SK-N-SH (cell line): ENCODE measurements around the gene RAMP1. TPM values are rescaled to one million over a fixed set of nuclear protein-coding genes. Genes with fewer than 3 reads are reported as not detected.

Experiments used
- CTCF ChIA-PET: fragments of 300-600, 350-600 bp; formaldehyde crosslinking; extraction: SDS; loops from one replicate; lab custom pipeline; 2021; lab: Yijun Ruan, JAX
- POLR2A ChIA-PET: fragments of 350-600 bp; sonication (Branson Sonifier 250); formaldehyde crosslinking; extraction: SDS; loops from one replicate; lab custom pipeline; 2020; ENCODE audit warnings: antibody characterized with exemption, inconsistent platforms; lab: Yijun Ruan, JAX
- DNase-seq: peaks from one replicate; pipeline ENCODE4 v3.0.0; 2012
- H2AFZ ChIP-seq: fragments of 200-600 bp; sonication (generic); 2 replicates; pipeline ENCODE4 v1.8.1; 2016; ENCODE audit warnings: antibody characterized with exemption, mild to moderate bottlenecking, low read depth
- H3F3A ChIP-seq: fragments of 200-600 bp; sonication (generic); replicated peaks from 2 replicates; pipeline ENCODE3; 2016; ENCODE audit warnings: antibody characterized with exemption, mild to moderate bottlenecking; ENCODE audit not compliant: insufficient read depth
- H3K27ac ChIP-seq, 2 experiments: fragments of 200-500 bp in 1 of 2; fragments of 200-600 bp in 1 of 2; sonication (Bioruptor generic) in 1 of 2; sonication (generic), shearing (Covaris generic) in 1 of 2; 2 replicates each; pipeline versions ENCODE4 v1.5.1 to v1.6.1; 2014 to 2016; ENCODE audit warnings: low read depth in 2 of 2, inconsistent platforms in 1 of 2, low read length in 1 of 2, mild to moderate bottlenecking in 1 of 2, mixed read lengths in 1 of 2
- H3K27me3 ChIP-seq: fragments of 200-600 bp; sonication (generic), shearing (Covaris generic); 2 replicates; pipeline ENCODE4 v1.6.1; 2016; ENCODE audit warnings: mixed run types; ENCODE audit not compliant: insufficient read depth
- H3K36me3 ChIP-seq, 2 experiments: fragments of 200-500 bp in 1 of 2; fragments of 200-600 bp in 1 of 2; sonication (Bioruptor generic) in 1 of 2; sonication (generic) in 1 of 2; replicated peaks in 1 of 2; 2 replicates each; pipeline versions ENCODE3 to v1.5.1; 2014 to 2016; ENCODE audit warnings: low read length in 1 of 2, mild to moderate bottlenecking in 1 of 2; ENCODE audit not compliant: insufficient read depth in 2 of 2, control insufficient read depth in 1 of 2
- H3K4me1 ChIP-seq, 2 experiments: fragments of 200-500 bp in 1 of 2; fragments of 200-600 bp in 1 of 2; sonication (Bioruptor generic) in 1 of 2; sonication (generic), shearing (Covaris generic) in 1 of 2; 2 replicates each; pipeline versions ENCODE4 v1.5.1 to v1.6.1; 2014 to 2016; ENCODE audit warnings: low read depth in 1 of 2, low read length in 1 of 2, mixed run types in 1 of 2; ENCODE audit not compliant: insufficient read depth in 2 of 2, control insufficient read depth in 1 of 2
- H3K4me2 ChIP-seq: fragments of 200-600 bp; sonication (generic), shearing (Covaris generic); 2 replicates; pipeline ENCODE4 v1.6.1; 2017; ENCODE audit warnings: mixed run types
- H3K4me3 ChIP-seq, 2 experiments: fragments of 200-500 bp in 1 of 2; fragments of 200-600 bp in 1 of 2; sonication (Bioruptor generic) in 1 of 2; sonication (generic), shearing (Covaris generic) in 1 of 2; 2 replicates each; pipeline versions ENCODE4 v1.5.1 to v1.8.1; 2014 to 2016; ENCODE audit warnings: low read depth in 2 of 2, inconsistent platforms in 1 of 2, low read length in 1 of 2, mild to moderate bottlenecking in 1 of 2, mixed read lengths in 1 of 2, moderate library complexity in 1 of 2
- H3K79me2 ChIP-seq: fragments of 200-600 bp; sonication (generic); 2 replicates; pipeline ENCODE4 v1.8.1; 2017; ENCODE audit warnings: mild to moderate bottlenecking; ENCODE audit not compliant: insufficient read depth
- H3K9ac ChIP-seq: fragments of 200-600 bp; sonication (generic); 2 replicates; pipeline ENCODE4 v1.6.1; 2017; ENCODE audit warnings: mixed run types
- H3K9me2 ChIP-seq: fragments of 200-600 bp; sonication (generic); 2 replicates; pipeline ENCODE4 v1.6.1; 2017; ENCODE audit warnings: mixed run types
- H3K9me3 ChIP-seq: fragments of 200-600 bp; sonication (generic); 2 replicates; pipeline ENCODE4 v1.6.1; 2017; ENCODE audit warnings: mixed run types, mild to moderate bottlenecking, moderate library complexity
- H4K20me1 ChIP-seq: fragments of 200-600 bp; sonication (generic); 2 replicates; pipeline ENCODE4 v1.6.1; 2017; ENCODE audit warnings: mild to moderate bottlenecking, mixed run types; ENCODE audit not compliant: insufficient read depth
- ELF1 ChIP-seq: IDR thresholded peaks from 2 replicates; pipeline ENCODE4 v1.4.0; 2012
- EP300 ChIP-seq, 2 experiments: IDR thresholded peaks; 2 replicates each; pipeline versions ENCODE4 v1.4.0 to v1.6.1; 2012; ENCODE audit warnings: borderline replicate concordance in 1 of 2, low read depth in 1 of 2, low read length in 1 of 2
- EZH2phosphoT487 ChIP-seq: fragments of 200-600 bp; sonication (generic); IDR thresholded peaks from 2 replicates; pipeline ENCODE4 v1.6.1; 2017; ENCODE audit warnings: low read depth, mixed run types, mild to moderate bottlenecking, antibody characterized with exemption, moderate library complexity, borderline replicate concordance
- FOSL2 ChIP-seq: IDR thresholded peaks from 2 replicates; pipeline ENCODE4 v1.4.0; 2012; ENCODE audit warnings: low read depth, mild to moderate bottlenecking, moderate library complexity, borderline replicate concordance
- FOXJ3 ChIP-seq: sonication (generic); formaldehyde crosslinking; IDR thresholded peaks from 2 replicates; pipeline ENCODE4 v1.5.1; 2020; ENCODE audit warnings: mild to moderate bottlenecking, missing genetic modification reagents
- GATA2 ChIP-seq: sonication (generic); formaldehyde crosslinking; IDR thresholded peaks from 2 replicates; pipeline ENCODE4 v1.5.0; 2020; ENCODE audit warnings: mild to moderate bottlenecking, missing genetic modification reagents
- MEF2A ChIP-seq: IDR thresholded peaks from 2 replicates; pipeline ENCODE4 v1.4.0; 2012; ENCODE audit warnings: low read depth, borderline replicate concordance
- MXI1 ChIP-seq: IDR thresholded peaks from 2 replicates; pipeline ENCODE4 v1.6.1; 2012; ENCODE audit warnings: mild to moderate bottlenecking, low read depth, low read length, improper control_type of control experiment
- POLR2AphosphoS5 ChIP-seq: IDR thresholded peaks from 2 replicates; pipeline ENCODE4 v1.6.1; 2012; ENCODE audit warnings: low read depth, low read length
- RAD21 ChIP-seq: IDR thresholded peaks from 2 replicates; pipeline ENCODE4 v1.6.1; 2012; ENCODE audit warnings: mild to moderate bottlenecking, low read length
- RCOR1 ChIP-seq: fragments of 150-350 bp; IDR thresholded peaks from 2 replicates; pipeline ENCODE4 v1.6.1; 2017; ENCODE audit warnings: antibody characterized with exemption, low read length
- RFX5 ChIP-seq: IDR thresholded peaks from 2 replicates; pipeline ENCODE4 v1.6.1; 2012; ENCODE audit warnings: mild to moderate bottlenecking, improper control_type of control experiment, low read length
- RXRA ChIP-seq: IDR thresholded peaks from 2 replicates; pipeline ENCODE4 v1.4.0; 2012; ENCODE audit warnings: low read depth, mild to moderate bottlenecking, borderline replicate concordance
- SIN3A ChIP-seq: IDR thresholded peaks from 2 replicates; pipeline ENCODE4 v1.6.1; 2012; ENCODE audit warnings: low read depth, mild to moderate bottlenecking, low read length, moderate library complexity, borderline replicate concordance
- SMC3 ChIP-seq: IDR thresholded peaks from 2 replicates; pipeline ENCODE4 v1.6.1; 2012; ENCODE audit warnings: low read depth, low read length, improper control_type of control experiment
- TCF12 ChIP-seq: IDR thresholded peaks from 2 replicates; pipeline ENCODE4 v1.4.0; 2012
- WGBS: methylation state at CpG from one replicate; pipeline ENCODE4 v1.1.6; 2017; ENCODE audit warnings: low lambda C conversion rate; 5-methylcytosine and 5-hydroxymethylcytosine counted together
- polyA plus RNA-seq, 3 experiments: library from polyadenylated mRNA; depleted of rRNA; stranded (reverse); fragments of >200 nt; gene quantifications; 2 replicates each; pipeline ENCODE4 v1.2.3, GENCODE V29; 2012
- TF ChIP-seq, protein P1 (sequence below): IDR thresholded peaks from 2 replicates; pipeline ENCODE4 v1.6.1; 2012; ENCODE audit warnings: mild to moderate bottlenecking, low read depth, low read length, moderate library complexity
- TF ChIP-seq, protein P2 (sequence below): IDR thresholded peaks from 2 replicates; pipeline ENCODE4 v1.4.0; 2012; ENCODE audit warnings: low read depth, borderline replicate concordance

Gene RAMP1
- polyA plus RNA-seq, 1 of the 3 experiments (the other 2 are of a cell fraction), result 27.9 TPM

DNA sequence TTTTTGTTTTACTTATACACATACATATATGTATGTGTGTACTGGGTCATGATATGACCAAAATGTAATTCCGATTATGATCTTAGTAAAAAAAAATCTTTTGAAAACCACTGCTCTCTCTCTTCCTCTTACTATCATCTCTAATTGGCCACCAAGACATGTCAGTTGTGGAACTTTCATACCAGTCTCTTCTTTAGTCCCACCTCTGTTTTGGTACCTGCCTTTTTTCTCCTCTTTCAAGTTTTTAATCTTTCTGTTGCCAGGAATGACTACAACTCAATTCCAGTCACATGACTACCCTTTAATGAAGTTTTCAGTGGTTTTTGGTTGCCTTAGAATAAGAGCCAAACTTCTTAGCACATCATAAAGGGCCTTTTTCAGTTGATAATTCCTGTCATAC, 43.8 kb upstream of the RAMP1 start:
- no peaks in the 10 kb centered on the region for H3K27me3 ChIP-seq
- TF ChIP-seq FOXJ3 (CRISPR knock-in tag) (no peak), POLR2AphosphoS5 (no peak), ELF1 (no peak), TCF12 (no peak)
- ChIA-PET CTCF (interaction anchor here (1.1 to 1.4 kb wide), 2 partner anchors 43 kb away, joined by 3 read pairs; no protein-coding TSS in a partner anchor), POLR2A (no interaction called here)
- no peak overlapping the region for H3K27ac ChIP-seq
- H3F3A ChIP-seq, result peaks cover 17% of the 10 kb centered on the region
- no peak overlapping the region for H3K4me3 ChIP-seq
- no peaks in the 10 kb centered on the region for H3K9me2 ChIP-seq
- no peaks in the 10 kb centered on the region for H3K79me2 ChIP-seq
- H3K9me3 ChIP-seq, result no peaks in the 10 kb centered on the region
- H3K4me2 ChIP-seq, result no peak overlapping the region
- no peaks in the 10 kb centered on the region for H3K36me3 ChIP-seq
- no peak overlapping the region for H3K9ac ChIP-seq
- peaks cover 10 to 15% of the 10 kb centered on the region in 2 experiments; a peak in 2 of 4 replicates for H3K4me1 ChIP-seq
- no peak for DNase-seq
- WGBS, result 63% methylated on average over 1 of the region's 1 CpG
- no peaks in the 10 kb centered on the region for H4K20me1 ChIP-seq
- H2AFZ ChIP-seq, result no peak overlapping the region

DNA sequence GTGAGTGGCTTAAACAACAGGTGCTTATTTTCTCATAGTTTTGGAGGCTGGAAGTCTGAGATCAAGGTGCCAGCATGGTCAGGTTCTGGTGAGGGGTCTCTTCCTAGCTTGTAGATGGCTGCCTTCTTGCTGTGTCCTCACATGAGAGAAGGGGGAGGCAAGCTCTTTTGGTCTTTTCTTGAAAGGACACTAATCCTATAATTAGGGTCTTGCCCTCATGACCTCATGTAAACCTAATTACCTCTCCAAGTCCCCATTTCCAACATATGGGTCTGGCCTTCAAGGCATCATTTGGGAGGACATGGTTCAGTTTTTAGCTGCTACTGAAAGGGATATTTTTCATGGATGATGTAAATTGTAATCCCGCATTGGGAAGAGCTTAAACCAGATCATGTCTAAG, 42.9 kb upstream of the RAMP1 start:
- H4K20me1 ChIP-seq, result no peaks in the 10 kb centered on the region
- H3K27me3 ChIP-seq, result no peaks in the 10 kb centered on the region
- DNase-seq, result no peak
- no peak overlapping the region for H3K4me3 ChIP-seq
- H2AFZ ChIP-seq, result no peak overlapping the region
- no peaks in the 10 kb centered on the region for H3K9me2 ChIP-seq
- H3K9me3 ChIP-seq, result no peaks in the 10 kb centered on the region
- 92% methylated on average over 1 of the region's 1 CpG for WGBS
- no peaks in the 10 kb centered on the region for H3K36me3 ChIP-seq
- no peak overlapping the region for H3K4me2 ChIP-seq
- H3K9ac ChIP-seq, result no peak overlapping the region
- H3F3A ChIP-seq, result peaks cover 17% of the 10 kb centered on the region
- ChIA-PET POLR2A (no interaction called here), CTCF (interaction anchor here (1.1 kb wide), 1 partner anchor 42 kb away, joined by 3 read pairs; no protein-coding TSS in a partner anchor)
- no peaks in the 10 kb centered on the region for H3K79me2 ChIP-seq
- peaks cover 10 to 15% of the 10 kb centered on the region in 2 experiments; a peak in 2 of 4 replicates for H3K4me1 ChIP-seq
- TF ChIP-seq EP300 (IDR thresholded peaks at IDR 0.05; ENCODE audit: borderline replicate concordance in 1 of 2, low read depth in 1 of 2, low read length in 1 of 2) (no peak), EZH2phosphoT487 (no peak), SIN3A (no peak), RCOR1 (no peak), RFX5 (no peak)
- TF ChIP-seq, all 33 proteins: peak for 0
- no peak overlapping the region for H3K27ac ChIP-seq

- Histone ChIP-seq H2AFZ (peak overlapping the region; percentile 5; the same call in 1 of the 2 replicates), H3K36me3 (no peaks in the 10 kb centered on the region), H3K4me2 (peak overlapping the region; percentile 65; the same call in 1 of the 2 replicates), H4K20me1 (no peaks in the 10 kb centered on the region), H3K79me2 (no peaks in the 10 kb centered on the region), H3K9me2 (0 out of 2 replicates have a peak, but pooled peaks cover 5% of the 10 kb centered on the region), H3K9ac (no peak overlapping the region), H3K27me3 (no peaks in the 10 kb centered on the region), H3K9me3 (no peaks in the 10 kb centered on the region), H3K4me3 (peak overlapping the region in 1 of 2 experiments; percentile 12; a peak in 1 of 4 replicates), H3F3A (peaks cover 17% of the 10 kb centered on the region), H3K4me1 (peaks cover 10 to 15% of the 10 kb centered on the region in 2 experiments; a peak in 2 of 4 replicates), H3K27ac (peak overlapping the region; percentile 18 to 53; a peak in 2 of 4 replicates)
- ChIA-PET POLR2A (no interaction called here), CTCF (interaction anchor here (1.0 to 1.8 kb wide), 4 partner anchors 10 to 263 kb away, joined by 3 to 4 read pairs (median 4); no protein-coding TSS in a partner anchor)
- WGBS, result 5% methylated on average over 5 of the region's 5 CpGs
- no peak for DNase-seq
- TF ChIP-seq EP300 (IDR thresholded peaks at IDR 0.05; ENCODE audit: borderline replicate concordance in 1 of 2, low read depth in 1 of 2, low read length in 1 of 2) (peak; percentile 21 to 72; a peak in 2 of 4 replicates), ELF1 (no peak), GATA2 (CRISPR knock-in tag) (peak; percentile 80), MEF2A (no peak), MXI1 (no peak), FOXJ3 (CRISPR knock-in tag) (no peak), RAD21 (no peak), FOSL2 (peak; percentile 67; the same call in 1 of the 2 replicates), RXRA (no peak), SMC3 (no peak), RCOR1 (no peak; the same call in 1 of the 2 replicates), RFX5 (no peak)
- TF ChIP-seq, protein P1, sequence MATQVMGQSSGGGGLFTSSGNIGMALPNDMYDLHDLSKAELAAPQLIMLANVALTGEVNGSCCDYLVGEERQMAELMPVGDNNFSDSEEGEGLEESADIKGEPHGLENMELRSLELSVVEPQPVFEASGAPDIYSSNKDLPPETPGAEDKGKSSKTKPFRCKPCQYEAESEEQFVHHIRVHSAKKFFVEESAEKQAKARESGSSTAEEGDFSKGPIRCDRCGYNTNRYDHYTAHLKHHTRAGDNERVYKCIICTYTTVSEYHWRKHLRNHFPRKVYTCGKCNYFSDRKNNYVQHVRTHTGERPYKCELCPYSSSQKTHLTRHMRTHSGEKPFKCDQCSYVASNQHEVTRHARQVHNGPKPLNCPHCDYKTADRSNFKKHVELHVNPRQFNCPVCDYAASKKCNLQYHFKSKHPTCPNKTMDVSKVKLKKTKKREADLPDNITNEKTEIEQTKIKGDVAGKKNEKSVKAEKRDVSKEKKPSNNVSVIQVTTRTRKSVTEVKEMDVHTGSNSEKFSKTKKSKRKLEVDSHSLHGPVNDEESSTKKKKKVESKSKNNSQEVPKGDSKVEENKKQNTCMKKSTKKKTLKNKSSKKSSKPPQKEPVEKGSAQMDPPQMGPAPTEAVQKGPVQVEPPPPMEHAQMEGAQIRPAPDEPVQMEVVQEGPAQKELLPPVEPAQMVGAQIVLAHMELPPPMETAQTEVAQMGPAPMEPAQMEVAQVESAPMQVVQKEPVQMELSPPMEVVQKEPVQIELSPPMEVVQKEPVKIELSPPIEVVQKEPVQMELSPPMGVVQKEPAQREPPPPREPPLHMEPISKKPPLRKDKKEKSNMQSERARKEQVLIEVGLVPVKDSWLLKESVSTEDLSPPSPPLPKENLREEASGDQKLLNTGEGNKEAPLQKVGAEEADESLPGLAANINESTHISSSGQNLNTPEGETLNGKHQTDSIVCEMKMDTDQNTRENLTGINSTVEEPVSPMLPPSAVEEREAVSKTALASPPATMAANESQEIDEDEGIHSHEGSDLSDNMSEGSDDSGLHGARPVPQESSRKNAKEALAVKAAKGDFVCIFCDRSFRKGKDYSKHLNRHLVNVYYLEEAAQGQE, result no peak
- TF ChIP-seq, protein P2, sequence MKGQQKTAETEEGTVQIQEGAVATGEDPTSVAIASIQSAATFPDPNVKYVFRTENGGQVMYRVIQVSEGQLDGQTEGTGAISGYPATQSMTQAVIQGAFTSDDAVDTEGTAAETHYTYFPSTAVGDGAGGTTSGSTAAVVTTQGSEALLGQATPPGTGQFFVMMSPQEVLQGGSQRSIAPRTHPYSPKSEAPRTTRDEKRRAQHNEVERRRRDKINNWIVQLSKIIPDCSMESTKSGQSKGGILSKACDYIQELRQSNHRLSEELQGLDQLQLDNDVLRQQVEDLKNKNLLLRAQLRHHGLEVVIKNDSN, result no peak
Observed at GRCh38 chr2:237818066-237818473, 41.4 kb upstream of the RAMP1 start.
